ENCODE data around the gene RAD51B. TPM values are rescaled to one million over a fixed set of nuclear protein-coding genes. Genes with fewer than 3 reads are reported as not detected.
"Not testable (repeated sequence)": the region's sequence is repeated elsewhere in the genome, so short reads cannot be mapped to it uniquely, and the experiment has no call there.

The RAD51B gene
- polyA plus RNA-seq, 4 donors = 10.6 to 13.2 (median 11.3) TPM

DNA sequence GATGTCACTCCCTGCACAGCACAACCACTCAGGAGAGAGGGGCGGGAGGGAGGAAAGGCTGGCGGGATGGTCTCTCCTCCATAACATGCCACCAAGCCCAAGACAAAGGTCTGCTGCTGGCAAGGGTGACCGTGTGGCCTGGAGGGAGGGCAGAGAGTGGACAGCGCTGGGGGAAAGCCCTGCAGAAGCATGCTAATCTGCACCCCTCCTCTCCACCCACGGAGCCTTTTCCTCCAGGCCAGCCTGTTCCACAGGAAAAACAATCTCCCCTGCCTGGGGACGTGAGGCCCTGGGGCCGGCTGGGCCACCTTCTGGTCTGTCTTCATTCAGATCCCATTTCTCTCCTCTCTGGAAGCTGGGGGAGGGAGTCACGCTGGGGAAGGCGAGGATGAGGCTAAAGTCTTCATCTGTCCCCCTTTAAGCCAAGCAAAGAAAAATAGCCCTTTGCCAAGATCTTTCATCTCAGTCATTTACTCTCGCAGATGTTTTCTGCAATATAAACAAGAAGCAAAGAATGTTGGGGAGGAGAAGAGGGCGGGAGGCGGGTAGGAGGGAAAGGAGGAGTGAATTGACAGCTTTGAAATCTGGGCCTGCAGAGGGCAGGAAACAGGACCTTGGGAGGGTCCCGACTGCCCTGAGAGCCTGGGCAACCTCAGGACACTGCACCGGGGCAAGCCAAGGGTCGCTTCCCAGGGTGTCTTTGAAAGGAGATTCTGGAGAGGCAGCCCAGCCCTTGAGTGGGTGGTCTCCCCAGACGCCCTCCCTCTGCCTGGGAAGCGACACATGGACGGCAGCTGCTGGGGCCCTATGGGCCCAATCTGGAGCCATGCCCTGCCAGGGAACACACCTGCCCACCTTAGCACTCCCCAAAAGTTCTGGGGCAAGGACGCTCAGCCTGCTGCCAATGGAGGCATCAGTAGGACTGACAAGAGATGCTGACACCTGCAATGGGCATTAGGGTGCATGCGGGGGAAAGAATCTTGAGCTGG lies 839.7 kb downstream of the RAD51B start:
- no peak for DNase-seq (ENCODE audit: low read depth in 4 of 4, low spot score in 2 of 4)

DNA sequence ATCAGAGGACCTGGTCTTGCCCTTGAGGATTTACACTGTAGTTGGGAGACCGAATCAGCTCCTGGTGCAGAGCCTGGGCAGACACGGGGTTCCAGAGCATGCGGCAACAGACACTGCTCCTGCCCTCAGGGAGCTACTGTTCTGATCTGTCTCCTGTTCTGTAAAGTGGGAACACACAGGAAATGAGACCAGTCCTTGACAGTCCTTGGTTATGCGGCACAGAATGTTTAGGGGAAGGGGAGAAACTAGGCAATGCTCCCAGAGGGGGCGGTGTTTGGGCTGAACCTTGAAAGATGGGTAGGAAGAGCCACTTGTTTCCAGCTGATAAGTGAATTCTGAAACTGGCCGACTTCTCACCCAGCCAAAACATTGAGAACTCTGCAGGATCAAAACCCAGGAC lies 840.9 kb downstream of the RAD51B start:
- no peak for DNase-seq (ENCODE audit: low read depth in 4 of 4, low spot score in 2 of 4)

DNA sequence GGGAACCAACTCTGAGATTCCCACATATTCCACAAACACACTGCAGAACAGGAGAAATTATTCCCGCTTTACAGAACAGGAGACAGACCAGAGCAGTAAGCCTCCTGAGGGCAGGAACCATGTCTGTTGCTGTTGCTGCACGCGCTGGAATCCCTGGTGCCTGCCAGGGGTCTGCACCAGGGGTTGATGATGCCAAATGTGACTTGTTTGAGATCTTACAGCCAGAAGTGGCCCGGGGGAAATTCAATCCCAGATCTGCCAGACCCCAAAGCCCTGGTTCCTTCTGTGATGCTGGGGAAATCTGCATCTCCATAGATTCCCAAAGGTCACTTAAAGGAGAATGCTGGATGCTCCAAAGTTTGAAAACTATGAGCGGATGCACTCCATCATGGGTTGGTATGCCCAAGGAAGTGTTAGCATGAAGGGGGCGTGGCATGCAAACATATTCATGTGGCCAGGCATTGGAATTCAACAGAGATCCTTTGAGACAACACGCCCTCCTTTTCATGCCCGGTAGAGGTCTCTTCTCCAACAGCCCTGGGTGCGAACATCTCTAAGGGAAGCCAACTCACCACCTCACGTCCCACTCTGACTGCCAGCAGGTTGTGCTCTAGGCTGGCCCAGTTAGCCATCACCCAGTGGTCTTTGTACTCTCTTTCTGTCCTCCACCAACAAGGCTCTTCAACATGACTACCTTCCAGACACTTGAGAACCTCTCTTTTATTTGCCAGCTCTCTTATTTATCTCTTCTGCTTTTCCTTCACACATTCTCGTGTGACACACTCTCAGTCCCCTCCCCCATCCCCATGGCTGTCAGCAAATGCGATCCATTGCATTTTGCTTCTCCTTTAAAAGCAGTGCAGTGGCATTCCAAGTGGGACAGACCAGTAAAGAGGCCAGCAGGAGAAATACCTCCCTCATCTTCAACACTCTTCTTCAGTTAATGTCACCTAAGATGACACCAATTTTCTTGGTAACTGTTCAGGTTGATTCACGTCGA lies 841.9 kb downstream of the RAD51B start:
- DNase-seq (ENCODE audit: low read depth in 4 of 4, low spot score in 2 of 4) = no peak

DNA sequence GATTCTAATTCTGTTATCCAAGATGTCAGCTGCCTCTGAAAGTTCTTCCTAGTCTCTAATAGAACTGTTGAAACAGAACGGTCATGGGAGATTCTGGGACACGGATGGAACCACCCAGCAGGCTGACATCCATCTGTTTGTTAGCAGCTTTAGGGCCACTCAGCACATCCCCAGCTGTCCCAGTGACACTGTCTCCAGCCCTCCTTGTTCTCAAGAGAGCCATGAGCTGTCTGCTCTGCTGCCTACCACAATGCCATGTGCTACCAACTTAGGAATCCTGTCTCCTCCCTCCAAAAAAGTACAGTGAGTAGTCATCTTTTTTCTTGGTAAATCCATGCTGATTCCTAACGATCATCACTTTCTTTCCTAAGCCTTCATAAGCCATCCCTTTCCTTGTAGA lies 842.8 kb downstream of the RAD51B start:
- no peak for DNase-seq (ENCODE audit: low read depth in 4 of 4, low spot score in 2 of 4)

DNA sequence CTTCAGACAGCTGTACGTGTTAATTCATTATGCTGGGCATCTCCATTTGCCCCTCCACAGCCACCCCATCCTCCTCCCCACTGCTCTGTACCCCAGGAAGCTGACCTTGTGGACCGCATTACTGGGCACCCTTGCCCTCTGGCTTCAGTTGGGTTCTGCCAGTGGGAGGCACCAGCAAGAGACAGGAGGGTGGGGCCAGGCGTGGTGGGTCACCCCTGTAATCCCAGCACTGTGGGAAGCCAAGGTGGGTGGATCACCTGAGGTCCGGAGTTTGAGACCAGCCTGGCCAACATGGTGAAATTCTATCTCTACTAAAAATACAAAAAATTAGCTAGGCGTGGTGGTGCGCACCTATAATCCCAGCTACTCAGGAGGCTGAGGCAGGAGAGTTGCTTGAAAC lies 843.2 kb downstream of the RAD51B start:
- not testable (repeated sequence) for DNase-seq (ENCODE audit: low read depth in 4 of 4, low spot score in 2 of 4)

DNA sequence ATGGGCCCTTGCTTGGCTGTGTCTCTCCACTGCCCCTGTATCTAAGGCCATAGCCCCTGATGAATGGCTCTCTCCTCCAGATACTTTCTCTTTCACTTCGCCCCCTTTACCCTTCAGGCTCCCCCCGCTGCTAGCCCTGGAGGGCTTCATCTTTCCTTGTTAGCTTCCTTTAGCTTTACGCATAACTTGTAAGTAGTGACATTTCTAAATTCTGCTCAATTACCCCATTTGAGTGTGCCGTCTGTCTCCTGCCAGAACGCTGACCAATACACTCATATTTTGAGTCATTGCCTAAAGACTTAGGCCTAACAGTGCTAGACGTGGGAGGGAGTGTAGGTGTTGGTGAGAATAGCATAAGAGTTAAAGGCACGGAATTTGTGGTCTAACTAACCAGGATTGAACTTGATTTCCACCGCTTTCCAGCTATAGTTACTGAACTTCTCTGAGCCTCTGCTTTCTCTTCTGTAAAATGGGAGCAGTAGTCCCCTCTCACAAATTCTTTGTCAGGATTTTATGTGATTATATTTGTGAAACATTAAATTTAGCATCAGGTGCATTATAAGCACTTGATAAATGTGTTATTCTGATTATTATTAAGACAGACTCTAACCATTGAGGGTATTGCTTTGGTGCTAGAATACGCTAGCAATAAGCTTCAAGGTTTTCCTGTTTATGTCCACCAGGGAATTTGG lies 844.0 kb downstream of the RAD51B start:
- no peak for DNase-seq (ENCODE audit: low read depth in 4 of 4, low spot score in 2 of 4)

DNA sequence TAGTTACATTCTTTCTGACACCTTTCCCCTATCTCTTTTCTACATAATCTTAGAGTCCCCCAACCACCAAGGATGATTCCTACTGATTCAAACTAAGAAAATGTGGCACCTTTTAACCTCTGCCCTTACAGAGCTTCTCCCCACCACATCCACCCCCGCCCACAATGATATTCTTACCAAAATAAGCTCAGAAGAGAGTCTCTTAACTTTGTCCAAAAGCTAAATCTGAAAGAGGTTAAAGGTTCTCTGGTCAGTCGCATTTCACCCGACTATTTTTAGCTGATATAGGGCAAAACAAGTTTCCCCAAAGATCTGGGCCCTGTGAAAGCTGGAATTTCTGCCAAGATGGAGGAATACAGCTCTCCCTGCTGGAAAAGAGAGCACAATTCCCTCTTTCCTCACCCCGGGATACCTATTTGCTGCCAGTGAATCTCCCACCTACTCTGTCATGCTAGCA lies 844.7 kb downstream of the RAD51B start:
- no peak for DNase-seq (ENCODE audit: low read depth in 4 of 4, low spot score in 2 of 4)

DNA sequence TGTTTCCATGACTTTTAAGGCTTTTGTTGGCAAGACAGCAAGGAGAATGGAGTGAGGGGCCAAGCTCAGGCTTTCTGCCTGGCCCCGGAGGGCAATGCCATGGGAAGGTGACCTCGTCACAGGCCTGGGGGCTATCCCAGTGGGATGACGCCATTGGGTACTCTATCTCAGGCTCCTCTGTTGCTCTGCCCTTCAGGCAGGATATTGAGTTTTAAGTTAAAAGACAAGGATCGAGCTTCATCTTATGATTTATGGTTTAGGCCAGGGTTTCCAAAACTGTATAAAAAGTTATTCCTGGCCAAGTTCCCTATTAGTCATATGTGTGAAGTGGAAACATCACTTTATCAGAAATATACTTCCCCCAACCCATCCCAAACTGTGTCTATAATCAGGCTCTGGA lies 845.6 kb downstream of the RAD51B start:
- no peak for DNase-seq (ENCODE audit: low read depth in 4 of 4, low spot score in 2 of 4)

DNA sequence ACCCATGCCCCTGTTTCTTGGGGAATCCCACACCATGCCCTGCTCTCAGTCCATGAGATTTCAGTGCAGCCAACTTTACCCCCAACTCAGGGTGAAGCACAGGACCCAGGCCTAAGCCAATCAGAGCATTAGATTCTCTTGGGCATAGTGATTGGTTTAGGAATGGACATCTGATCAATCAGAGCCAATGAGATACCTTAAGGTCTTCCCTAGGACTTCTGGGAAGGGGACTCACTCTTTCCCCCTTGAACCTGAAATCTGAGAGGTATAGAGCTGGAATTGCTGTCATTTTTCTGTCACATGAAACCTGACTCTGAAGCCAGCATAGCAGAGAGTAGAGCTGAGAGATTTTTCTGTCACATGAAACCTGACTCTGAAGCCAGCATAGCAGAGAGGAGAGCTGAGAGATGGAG lies 846.2 kb downstream of the RAD51B start:
- no peak for DNase-seq (ENCODE audit: low read depth in 4 of 4, low spot score in 2 of 4)

DNA sequence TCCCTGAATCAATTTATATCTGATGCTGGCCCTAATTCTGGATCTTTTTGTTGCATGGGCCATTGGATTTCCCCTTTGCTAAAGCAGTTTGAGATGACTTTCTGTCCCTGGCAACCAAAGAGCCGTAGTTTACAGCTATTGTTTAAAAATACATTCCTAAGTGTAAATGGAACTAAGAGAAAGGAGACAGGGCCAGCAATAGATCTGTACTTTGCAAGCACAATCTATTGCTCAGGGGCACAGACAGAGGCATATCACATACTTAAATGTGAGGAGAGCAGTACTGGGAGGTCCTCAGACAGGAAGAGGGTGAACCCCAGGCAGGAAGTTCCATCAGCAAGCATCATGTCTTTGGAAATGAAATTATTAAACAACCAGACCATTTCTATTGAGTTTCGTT lies 846.7 kb downstream of the RAD51B start:
- DNase-seq (ENCODE audit: low read depth in 4 of 4, low spot score in 2 of 4) = no peak

DNA sequence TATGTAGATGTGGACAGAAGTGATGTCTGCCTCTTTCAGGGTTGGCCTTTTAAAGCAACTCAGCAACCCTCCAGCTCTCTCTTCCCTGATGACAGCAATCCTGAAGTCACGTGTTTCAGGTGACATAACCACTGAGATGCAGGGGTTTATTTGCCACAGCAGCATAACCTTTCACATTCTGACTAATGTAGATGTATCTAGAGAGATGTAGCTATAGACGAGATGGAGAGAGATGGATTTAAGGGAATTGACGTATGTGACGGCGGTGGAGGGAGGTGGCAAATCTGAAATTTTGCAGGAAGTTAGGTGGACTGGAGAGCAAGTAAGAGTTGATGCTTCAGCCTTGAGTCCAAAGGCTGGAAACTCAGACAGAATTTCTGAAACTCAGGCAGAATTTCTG lies 847.3 kb downstream of the RAD51B start:
- DNase-seq (ENCODE audit: low read depth in 4 of 4, low spot score in 2 of 4) = no peak

DNA sequence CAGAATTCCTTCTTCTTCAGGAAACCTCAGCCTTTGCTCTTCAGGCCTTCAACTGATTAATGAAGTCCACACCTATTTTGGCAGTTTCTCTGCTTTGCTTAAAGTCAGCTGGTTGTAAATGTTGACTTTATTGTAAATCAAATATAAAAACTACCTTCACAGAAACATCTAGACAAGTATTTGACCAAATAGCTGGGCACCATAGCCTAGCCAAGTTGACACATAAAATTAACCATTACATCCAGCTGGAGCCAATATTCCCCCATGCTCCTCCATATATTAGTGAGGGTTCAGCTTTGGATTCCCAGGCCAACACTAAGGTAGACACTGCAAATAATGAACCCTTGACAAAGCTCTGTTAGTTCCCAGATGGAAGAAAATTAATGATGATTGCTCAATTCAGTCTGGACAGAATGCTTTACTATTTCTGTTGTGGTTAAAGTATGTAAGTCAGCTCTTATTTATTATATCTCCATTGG lies 847.8 kb downstream of the RAD51B start:
- no peak for DNase-seq (ENCODE audit: low read depth in 4 of 4, low spot score in 2 of 4)

DNA sequence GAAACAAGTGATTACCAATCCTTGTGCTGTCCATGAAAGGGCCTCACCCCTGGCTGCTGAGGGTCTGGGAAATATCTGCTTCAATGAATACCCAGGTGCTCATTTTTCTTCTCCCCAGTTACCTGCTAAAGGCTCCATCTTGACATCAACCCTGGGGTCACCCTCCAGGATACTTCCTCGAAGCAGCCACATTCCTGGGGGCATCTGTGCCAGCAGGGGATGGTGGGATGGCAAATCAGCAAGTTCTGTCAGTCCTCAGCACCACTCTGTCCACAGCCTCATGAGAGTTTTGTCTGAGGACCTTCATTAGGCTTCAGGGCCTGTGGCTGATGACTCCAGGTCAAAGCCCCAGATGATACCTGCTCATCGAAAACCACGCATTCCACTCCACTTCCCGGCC lies 848.4 kb downstream of the RAD51B start:
- DNase-seq (ENCODE audit: low read depth in 4 of 4, low spot score in 2 of 4) = no peak

DNA sequence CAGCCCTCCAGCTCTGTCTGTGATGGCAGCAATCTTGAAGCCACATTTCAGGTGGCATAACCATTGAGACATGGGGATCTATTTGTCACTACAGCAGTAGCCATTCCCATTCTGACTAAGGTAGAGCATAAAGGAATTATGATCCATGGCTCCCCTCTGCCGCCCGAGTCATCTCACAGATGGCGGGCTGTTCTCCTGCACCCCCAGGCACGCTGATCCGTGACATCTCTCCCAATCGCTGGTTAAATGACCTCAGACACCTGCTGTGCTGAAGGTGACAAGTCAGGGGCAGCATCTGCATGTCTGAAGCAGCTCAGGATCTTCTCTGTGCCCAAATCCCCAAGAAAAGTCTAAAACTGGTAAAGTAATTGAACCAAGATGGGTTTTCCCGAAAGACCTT lies 849.0 kb downstream of the RAD51B start:
- DNase-seq (ENCODE audit: low read depth in 4 of 4, low spot score in 2 of 4) = no peak

DNA sequence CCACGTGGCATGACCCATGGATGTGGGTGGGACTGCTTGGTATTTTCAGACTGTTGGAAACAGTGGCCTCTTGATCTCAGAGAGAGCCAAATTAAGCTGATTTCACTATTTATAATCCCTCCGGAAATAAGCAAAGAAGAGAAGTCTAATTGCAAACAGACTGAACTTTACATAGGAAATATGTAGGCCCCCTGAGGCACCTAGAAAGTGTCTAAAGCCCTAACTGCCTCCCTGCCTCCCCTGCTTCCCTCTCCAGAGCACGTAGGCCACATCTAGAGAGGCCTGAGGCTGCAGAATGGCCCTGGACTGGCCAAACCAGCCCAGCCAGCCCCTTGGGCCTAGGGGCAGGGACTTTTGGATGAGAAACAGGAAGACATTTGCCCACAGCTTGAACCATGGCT lies 849.5 kb downstream of the RAD51B start:
- DNase-seq (ENCODE audit: low read depth in 4 of 4, low spot score in 2 of 4) = no peak

DNA sequence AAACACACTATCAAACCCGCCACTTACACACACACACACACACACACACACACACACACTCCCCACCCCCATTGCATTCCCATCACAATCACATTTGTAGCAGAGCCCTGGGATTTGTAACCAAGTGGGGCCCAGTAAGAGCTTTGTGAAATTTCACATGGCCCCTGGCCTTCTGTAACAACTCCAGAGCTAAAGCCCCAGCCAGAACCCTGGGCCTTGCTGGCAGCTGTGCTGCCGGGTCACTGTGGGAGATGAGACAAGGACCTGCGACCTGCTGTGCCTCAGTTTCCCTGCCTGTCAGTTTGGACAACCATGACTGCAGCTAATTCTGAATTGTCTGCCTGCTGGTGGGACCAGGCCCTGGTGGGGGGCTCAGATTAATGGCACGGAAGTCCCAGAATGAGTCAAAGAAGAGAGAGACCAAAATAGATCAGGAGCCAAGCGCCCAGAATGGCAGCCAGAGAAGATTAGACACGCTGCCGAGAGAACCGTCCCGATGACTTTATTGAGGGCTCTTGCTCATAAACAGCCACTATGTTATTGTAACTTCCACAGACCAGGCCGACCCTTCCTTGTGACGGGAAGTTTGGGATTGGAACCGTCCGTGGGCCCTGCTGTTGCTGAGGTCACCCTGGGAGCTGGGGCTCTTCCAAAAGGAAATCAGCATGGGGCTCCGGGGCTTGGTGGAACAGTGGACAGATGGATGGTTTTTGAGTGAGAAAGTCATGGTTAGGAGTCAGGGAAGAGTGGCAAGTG lies 850.2 kb downstream of the RAD51B start:
- no peak for DNase-seq (ENCODE audit: low read depth in 4 of 4, low spot score in 2 of 4)

DNA sequence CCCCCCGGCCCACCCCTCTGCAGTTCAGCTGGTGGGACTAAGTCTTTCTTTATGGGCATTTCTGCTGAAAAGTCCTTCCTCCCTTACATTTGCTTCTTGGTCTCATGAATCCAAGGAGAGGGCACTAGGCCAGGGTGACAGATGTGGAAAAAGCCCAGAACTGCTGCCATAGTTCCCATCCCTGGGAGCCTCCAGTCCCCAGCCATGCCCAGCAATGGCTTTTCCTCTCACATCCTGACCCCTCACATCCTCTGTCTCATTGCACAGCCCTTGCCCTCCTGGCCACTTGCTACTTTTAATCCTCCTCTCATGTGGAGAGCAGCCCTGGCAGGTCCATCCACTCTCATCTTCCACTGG lies 850.8 kb downstream of the RAD51B start:
- DNase-seq (ENCODE audit: low read depth in 4 of 4, low spot score in 2 of 4) = no peak

DNA sequence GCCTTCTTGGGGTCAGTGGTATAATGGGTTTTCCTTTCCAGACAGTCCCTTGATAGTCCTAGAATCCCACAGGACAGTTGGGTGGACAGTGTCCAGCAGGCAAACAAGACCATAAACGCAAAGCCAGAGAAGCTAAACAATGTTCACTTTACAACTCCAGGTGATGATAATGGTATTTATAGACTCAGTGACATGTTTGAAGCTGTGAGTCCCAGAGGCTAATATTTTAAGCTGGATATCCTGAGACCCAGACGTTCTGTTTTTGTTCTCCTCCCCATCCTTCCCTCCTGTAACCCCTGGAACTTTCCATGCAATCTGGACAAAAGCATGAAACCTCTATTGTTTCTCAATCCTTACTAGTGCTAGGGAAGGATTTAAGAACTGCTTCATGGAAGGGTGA lies 852.3 kb downstream of the RAD51B start:
- DNase-seq (ENCODE audit: low read depth in 4 of 4, low spot score in 2 of 4) = no peak

DNA sequence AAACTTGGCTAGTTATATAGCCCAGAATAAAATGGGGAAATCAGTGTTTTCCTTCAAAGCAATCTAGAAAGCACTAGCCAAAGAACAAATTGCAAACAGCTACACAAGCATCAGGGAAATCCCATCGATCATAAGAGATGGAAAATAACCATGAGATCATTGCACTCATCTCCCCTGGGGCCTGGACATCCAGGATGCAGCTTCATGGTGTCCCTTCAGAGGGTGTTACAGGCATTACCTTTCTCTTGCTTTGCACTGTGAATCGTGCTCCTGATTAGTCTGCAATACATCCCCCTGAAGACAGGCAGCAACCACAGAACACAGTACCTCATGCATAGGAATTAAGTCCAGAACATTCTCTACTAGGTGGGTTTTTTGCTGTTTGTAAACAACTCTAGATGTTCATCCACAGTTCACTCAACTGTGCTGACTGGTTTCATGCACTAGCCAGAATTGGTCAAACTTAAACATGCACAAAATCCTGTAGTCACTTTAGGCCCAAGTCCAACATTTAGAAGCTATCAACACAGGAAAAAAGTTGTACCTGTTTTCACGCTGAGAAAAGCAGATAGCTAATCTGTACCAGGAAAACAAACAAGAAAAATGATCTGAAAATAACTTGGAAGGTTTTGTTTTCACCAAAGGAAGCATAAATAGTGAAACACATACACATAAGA lies 853.2 kb downstream of the RAD51B start:
- DNase-seq (ENCODE audit: low read depth in 4 of 4, low spot score in 2 of 4) = no peak
